Right renal cortex interstitium (tissue), 3 donors: ENCODE results near the gene TMPRSS7. TPM values are rescaled to one million over a fixed set of nuclear protein-coding genes. Genes with fewer than 3 reads are reported as not detected.
"Not testable (repeated sequence)": the region's sequence is repeated elsewhere in the genome, so short reads cannot be mapped to it uniquely, and the experiment has no call there.

ENCODE experiments used
- DNase-seq, 3 donors: peaks; one replicate each; pipeline ENCODE4 v3.0.0-alpha.2; 2013; ENCODE audit warnings: low read depth in 3 of 3, low spot score in 2 of 3
- polyA plus RNA-seq, 3 donors: library from polyadenylated mRNA; unstranded; fragments of 120-200 nt; gene quantifications; one replicate each; pipeline ENCODE4 v1.2.1, GENCODE V29; 2013; ENCODE audit not compliant: insufficient read length in 3 of 3

Gene TMPRSS7
- polyA plus RNA-seq, 3 donors = not detected

GRCh38 chr3:112056451-112056929, 22.0 kb downstream of the TMPRSS7 start:
- DNase-seq = no peak

GRCh38 chr3:112059497-112059896, 25.0 kb downstream of the TMPRSS7 start:
- no peak for DNase-seq

DNA sequence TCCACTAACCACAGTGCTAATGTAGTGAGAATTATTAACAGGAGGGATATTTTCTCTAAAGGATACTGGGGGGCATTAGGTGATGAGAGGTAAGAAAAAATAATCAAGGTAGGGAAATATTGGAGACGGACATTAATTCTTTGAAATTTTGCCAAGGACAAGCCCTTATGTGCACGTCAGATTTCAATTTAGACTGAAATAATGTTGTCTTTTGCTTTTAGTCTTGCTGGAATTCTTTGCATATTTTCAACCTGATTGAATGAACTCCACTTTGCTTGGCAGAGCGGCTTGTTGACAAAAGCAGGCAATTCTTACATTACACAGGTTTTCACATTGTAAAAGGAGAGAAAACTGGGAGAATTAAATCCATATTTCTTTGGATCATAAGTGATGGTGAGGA, 26.6 kb downstream of the TMPRSS7 start:
- DNase-seq = no peak

- DNase-seq = not testable (repeated sequence)
Observed at GRCh38 chr3:112072387-112073060, 38.0 kb downstream of the TMPRSS7 start.

- DNase-seq = no peak
Observed at GRCh38 chr3:112074006-112074405, 39.5 kb downstream of the TMPRSS7 start.

DNA sequence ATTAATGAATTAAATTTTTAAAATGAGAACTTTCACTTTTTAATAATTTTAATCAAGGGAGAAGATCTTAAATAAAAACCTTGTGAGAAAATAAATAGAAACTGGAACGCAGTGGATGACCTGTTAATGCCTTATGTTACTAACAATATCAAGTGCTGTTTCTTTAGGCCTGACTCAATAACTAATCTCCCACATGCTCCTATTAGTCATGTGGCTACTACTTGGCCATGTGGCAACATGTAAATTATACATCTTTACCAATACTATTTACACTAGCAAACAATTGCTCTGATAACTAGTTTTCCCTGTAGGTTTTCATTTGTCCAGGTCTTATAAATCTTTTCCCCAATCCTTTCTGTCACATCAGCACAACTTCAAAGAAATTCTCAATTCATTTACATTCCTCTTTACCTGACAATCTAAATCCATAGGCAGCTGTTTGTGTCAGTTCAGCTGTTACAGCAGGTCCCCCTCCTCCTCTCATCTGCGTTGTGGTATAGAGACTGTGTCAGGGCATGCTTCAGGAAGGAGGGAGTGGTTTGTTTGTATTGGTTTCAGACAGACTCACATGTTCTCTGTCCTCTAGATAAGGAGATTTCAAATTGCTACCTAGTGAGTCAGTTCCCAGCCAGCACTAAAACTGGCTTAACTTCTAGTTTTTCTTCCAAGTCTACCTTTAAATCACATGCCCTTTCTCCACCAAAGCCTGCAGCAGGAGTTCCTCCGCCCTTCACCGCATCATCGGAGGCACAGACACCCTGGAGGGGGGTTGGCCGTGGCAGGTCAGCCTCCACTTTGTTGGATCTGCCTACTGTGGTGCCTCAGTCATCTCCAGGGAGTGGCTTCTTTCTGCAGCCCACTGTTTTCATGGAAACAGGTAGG, 40.3 kb downstream of the TMPRSS7 start:
- DNase-seq = no peak

DNA sequence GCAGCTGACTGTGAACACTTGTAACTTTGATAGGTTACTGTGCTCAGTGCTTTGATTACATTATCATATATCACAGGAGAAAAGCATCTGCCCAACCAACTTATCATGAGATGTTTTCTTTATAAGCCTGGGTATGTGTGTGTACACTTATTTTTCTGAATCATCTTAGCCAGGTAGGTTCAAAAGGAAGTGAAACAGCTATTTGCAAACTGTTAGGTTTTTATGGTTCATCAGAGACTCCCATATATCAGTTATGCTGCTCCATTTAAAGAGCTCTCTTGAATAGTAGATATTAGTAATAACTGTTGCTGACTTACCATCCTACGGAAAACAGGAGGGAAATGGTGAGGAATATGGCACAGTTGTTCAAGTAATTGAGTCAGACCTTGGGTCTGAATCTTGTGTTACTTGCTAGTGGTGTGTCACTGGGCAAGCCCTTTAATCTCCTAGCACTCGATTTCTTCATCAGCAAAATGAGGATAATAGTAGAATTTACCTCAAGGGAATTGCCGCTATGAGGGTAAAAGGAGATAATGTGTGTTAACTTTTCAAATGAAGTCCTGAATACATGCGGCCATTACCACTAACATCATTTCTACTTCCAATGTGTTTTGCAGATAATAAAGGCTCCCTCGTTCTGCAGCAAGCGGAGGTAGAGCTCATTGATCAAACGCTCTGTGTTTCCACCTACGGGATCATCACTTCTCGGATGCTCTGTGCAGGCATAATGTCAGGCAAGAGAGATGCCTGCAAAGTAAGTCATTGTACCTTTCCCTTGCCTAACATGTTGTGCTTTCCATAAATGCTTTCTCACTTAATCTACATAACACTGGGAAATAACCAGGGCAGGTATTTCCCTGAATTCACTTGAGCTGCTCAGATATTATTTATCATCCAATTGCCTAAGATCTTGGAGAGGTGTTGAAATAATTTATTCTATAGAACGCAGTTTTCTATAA, 43.9 kb downstream of the TMPRSS7 start:
- no peak for DNase-seq

DNA sequence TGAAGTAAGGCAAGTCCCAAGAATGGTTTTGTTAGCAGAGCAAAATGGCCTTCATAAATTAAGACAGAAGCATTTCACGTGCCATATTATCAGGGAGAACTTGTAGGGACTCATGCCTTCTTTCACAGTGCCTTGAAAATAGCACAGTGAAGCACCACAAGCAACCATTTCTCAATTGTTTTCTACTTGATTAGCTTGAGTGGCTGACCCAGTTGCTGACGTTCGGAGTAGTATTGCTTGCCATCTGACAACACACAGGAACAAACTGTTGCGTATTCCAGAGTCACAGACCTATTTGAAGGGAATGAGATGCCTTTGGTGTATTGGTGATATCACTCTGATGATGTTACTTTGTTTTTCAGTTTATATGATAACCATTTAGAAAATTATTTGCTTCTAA, 48.7 kb downstream of the TMPRSS7 start:
- DNase-seq = no peak

DNA sequence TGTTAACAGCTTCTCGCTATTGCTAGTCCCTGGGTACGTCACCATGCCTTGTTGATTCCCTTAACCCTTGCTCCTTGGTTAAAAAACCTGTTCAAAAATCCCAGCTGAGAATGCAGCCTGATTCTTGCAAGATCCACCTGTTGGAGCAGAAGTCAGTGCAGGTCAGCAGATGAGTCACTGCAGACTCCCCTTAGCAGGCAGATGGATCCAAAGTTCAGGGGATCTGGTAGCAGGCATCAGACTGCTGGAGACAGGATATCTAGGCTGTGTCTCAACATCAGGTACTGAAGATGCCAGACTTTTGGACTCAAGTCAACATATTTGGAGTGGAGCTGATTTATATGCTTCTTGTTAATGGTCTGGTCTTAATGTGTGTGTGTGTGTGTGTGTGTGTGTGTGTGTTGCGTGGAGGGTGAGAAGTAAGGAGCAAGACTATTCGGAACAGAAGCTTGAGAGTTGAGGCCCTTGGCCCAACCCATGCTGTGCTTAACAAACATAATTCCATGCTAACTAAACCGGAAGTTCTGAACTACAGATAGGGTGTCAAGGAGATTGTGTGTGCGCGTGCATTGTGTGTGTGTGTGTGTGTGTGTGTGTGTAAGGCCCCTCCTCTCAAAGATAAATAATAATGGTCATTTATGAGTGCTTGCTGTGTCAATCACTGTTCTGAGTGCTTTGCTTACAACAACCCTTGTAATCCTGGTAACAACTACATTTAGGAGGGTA, 50.6 kb downstream of the TMPRSS7 start:
- no peak for DNase-seq

- no peak for DNase-seq
Observed at GRCh38 chr3:112085735-112086075, 51.2 kb downstream of the TMPRSS7 start.

DNA sequence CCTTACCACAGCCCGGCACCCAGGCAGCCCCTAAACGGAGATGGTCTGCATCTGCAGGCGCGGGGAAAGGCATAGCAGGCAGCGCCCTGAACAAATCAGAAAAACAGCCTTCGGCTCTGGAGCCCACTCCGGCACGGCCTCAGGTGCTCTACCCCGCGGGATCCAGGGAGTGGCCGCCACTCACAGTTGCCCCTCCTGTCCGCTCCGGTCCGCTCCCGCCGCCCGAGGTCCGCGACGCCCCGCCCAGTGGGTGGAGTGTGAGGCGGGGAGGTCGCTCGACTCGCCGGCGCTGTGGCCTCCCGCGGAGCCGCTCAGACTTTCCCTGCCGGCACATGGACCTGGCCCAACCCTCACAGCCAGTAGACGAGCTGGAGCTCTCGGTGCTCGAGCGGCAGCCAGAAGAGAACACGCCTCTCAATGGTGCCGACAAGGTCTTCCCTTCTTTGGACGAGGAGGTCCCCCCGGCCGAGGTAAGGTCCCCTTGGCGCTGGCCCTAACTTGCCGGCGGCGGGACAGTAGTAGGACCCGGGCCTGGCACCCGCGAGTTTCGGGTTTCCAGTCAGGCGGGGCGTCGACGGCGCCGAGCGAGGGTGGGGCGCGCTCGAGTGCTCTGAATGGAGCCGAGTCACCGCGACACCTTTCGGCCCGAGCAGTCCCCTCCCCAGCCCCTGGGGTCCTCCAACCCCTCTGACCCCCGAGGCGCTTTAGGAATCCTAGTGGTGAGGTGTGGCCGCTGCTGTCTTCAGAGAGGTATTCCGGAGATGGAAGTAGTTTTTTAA, 51.7 kb downstream of the TMPRSS7 start, which contains the start of gene C3orf52:
Gene C3orf52, plus strand, starts transcription at position 314 of the 779 bp plus-strand sequence. Its CDS starts 19 bp downstream, at position 333.
- DNase-seq = peak in 2 of 3 donors; percentile 61 to 80

DNA sequence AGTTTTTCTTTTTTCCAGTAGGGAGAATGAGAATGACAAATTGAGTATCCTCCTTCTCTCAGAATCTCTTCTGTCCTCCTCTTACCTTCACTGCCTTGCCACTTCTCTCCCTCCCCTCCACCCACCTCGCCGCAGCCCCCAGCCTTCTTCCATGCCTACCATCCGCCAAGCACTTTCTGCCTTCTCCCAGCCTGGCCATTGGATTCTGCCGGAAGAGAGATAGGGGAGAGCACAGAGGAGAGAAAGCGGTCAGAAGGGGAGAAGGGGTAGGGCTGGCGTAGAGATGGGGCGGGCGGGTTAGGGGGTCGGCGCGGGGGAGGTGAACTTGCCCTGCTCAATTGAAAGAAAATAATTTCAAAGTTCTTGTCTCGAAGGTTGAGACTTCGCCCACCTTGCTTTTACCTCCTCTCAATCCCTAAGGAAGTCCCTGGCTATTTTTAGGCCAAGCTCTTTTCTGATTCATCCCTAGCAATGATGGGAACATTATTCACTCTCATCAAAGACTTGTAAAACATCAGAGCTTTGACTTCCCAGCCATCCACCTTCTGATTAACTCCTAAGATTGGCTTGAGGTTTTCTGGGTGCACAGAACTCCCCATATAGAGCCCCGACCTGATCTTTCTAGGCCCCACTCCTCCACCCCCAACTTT, 52.5 kb downstream of the TMPRSS7 start:
- DNase-seq = no peak

GRCh38 chr3:112087746-112088145, 53.2 kb downstream of the TMPRSS7 start:
- DNase-seq = no peak

- DNase-seq = no peak
Observed at GRCh38 chr3:112088944-112089343, 54.4 kb downstream of the TMPRSS7 start.

- no peak for DNase-seq
Observed at GRCh38 chr3:112089956-112090886, 55.7 kb downstream of the TMPRSS7 start.

DNA sequence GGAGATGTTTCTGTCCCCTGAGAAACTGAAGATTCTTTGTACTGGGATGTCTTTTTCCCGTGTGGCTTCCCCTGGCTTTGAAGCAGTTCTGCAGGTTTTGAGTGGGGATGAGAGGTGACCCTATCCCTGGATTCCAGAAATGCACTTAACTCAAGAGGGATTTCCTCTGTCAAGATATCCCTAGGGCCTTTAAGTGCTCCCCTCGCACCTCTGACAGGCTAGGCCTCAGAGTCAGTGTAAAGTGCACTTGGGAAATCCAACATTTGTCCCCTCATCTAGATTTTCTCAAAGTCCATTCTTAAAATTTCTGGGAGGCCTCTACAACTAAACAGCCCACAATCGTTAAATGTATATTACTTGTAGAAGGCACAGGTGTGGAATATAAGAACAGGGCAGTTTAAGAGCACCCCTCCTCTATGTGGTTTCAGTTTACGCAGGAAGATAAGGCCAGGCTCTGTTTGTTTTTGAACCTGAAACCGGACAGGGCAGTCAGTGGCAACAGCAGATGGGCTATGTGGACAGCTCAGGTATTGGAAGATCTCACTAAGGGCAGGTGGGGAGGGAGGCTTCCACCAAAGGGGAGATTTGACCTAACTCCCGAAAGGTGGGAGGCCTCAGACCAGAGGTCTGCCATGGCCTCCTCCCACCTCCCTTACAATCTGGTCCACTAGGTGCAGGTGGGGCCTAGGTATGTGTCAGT, 56.5 kb downstream of the TMPRSS7 start:
- DNase-seq = no peak
